SKM-1 (cell line): ENCODE data around the gene MIEN1.
"Not testable (repeated sequence)": the region's sequence is repeated elsewhere in the genome, so short reads cannot be mapped to it uniquely, and the experiment has no call there.

Experiments
- DNase-seq: peaks from one replicate; lab custom pipeline; 2025; ENCODE audit not compliant: unreplicated experiment; lab: John Stamatoyannopoulos, UW

Gene MIEN1

GRCh38 chr17:39742126-39742855 is 12.0 kb upstream of the MIEN1 start:
- DNase-seq: no peak

- DNase-seq: no peak
Measured at GRCh38 chr17:39740357-39741111, 10.2 kb upstream of the MIEN1 start.

- no peak for DNase-seq
Measured at GRCh38 chr17:39739885-39740356, 9.6 kb upstream of the MIEN1 start.

GRCh38 chr17:39738983-39739884 is 8.9 kb upstream of the MIEN1 start:
- DNase-seq: no peak

GRCh38 chr17:39738568-39738901 is 8.2 kb upstream of the MIEN1 start:
- no peak for DNase-seq

GRCh38 chr17:39737760-39738567 is 7.6 kb upstream of the MIEN1 start, which contains the start of gene GRB7:
TSS of gene GRB7 (plus strand) at chr17:39737938. CDS start at chr17:39742302, 4,364 bp downstream.
- no peak for DNase-seq

GRCh38 chr17:39737206-39737759 is 7.0 kb upstream of the MIEN1 start:
- DNase-seq: no peak

- no peak for DNase-seq
Measured at GRCh38 chr17:39736319-39737165, 6.2 kb upstream of the MIEN1 start.

- DNase-seq: no peak
Measured at GRCh38 chr17:39735882-39736281, 5.5 kb upstream of the MIEN1 start.

GRCh38 chr17:39732586-39732985 is 2.3 kb upstream of the MIEN1 start:
- no peak for DNase-seq

- no peak for DNase-seq
Measured at GRCh38 chr17:39729280-39729851, 966 bp downstream of the MIEN1 start.

- DNase-seq: no peak
Measured at GRCh38 chr17:39727556-39727955, 2.8 kb downstream of the MIEN1 start.

GRCh38 chr17:39726617-39727016 is 3.7 kb downstream of the MIEN1 start:
- DNase-seq: no peak

GRCh38 chr17:39725923-39726322 is 4.4 kb downstream of the MIEN1 start:
- DNase-seq: not testable (repeated sequence)

- DNase-seq: no peak
Measured at GRCh38 chr17:39724731-39725130, 5.6 kb downstream of the MIEN1 start.

GRCh38 chr17:39722965-39723848 is 7.1 kb downstream of the MIEN1 start:
- no peak for DNase-seq

- no peak for DNase-seq
Measured at GRCh38 chr17:39722104-39722503, 8.2 kb downstream of the MIEN1 start.
